ENCODE measurements around the gene WDR55. TPM values are rescaled to one million over a fixed set of nuclear protein-coding genes. Genes with fewer than 3 reads are reported as not detected.

Gene WDR55
- total and polyA plus RNA-seq, 2 experiments from 2014 or later, result 9.6 to 18.0 TPM

- TF ChIP-seq, protein P1, sequence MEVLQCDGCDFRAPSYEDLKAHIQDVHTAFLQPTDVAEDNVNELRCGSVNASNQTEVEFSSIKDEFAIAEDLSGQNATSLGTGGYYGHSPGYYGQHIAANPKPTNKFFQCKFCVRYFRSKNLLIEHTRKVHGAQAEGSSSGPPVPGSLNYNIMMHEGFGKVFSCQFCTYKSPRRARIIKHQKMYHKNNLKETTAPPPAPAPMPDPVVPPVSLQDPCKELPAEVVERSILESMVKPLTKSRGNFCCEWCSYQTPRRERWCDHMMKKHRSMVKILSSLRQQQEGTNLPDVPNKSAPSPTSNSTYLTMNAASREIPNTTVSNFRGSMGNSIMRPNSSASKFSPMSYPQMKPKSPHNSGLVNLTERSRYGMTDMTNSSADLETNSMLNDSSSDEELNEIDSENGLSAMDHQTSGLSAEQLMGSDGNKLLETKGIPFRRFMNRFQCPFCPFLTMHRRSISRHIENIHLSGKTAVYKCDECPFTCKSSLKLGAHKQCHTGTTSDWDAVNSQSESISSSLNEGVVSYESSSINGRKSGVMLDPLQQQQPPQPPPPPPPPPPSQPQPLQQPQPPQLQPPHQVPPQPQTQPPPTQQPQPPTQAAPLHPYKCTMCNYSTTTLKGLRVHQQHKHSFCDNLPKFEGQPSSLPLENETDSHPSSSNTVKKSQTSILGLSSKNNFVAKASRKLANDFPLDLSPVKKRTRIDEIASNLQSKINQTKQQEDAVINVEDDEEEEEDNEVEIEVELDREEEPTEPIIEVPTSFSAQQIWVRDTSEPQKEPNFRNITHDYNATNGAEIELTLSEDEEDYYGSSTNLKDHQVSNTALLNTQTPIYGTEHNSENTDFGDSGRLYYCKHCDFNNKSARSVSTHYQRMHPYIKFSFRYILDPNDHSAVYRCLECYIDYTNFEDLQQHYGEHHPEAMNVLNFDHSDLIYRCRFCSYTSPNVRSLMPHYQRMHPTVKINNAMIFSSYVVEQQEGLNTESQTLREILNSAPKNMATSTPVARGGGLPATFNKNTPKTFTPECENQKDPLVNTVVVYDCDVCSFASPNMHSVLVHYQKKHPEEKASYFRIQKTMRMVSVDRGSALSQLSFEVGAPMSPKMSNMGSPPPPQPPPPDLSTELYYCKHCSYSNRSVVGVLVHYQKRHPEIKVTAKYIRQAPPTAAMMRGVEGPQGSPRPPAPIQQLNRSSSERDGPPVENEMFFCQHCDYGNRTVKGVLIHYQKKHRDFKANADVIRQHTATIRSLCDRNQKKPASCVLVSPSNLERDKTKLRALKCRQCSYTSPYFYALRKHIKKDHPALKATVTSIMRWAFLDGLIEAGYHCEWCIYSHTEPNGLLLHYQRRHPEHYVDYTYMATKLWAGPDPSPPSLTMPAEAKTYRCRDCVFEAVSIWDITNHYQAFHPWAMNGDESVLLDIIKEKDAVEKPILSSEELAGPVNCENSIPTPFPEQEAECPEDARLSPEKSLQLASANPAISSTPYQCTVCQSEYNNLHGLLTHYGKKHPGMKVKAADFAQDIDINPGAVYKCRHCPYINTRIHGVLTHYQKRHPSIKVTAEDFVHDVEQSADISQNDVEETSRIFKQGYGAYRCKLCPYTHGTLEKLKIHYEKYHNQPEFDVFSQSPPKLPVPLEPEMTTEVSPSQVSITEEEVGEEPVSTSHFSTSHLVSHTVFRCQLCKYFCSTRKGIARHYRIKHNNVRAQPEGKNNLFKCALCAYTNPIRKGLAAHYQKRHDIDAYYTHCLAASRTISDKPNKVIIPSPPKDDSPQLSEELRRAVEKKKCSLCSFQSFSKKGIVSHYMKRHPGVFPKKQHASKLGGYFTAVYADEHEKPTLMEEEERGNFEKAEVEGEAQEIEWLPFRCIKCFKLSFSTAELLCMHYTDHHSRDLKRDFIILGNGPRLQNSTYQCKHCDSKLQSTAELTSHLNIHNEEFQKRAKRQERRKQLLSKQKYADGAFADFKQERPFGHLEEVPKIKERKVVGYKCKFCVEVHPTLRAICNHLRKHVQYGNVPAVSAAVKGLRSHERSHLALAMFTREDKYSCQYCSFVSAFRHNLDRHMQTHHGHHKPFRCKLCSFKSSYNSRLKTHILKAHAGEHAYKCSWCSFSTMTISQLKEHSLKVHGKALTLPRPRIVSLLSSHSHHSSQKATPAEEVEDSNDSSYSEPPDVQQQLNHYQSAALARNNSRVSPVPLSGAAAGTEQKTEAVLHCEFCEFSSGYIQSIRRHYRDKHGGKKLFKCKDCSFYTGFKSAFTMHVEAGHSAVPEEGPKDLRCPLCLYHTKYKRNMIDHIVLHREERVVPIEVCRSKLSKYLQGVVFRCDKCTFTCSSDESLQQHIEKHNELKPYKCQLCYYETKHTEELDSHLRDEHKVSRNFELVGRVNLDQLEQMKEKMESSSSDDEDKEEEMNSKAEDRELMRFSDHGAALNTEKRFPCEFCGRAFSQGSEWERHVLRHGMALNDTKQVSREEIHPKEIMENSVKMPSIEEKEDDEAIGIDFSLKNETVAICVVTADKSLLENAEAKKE (CRISPR knock-in tag; IDR thresholded peaks at IDR 0.05), result no peak
- TF ChIP-seq JUNB (IDR thresholded peaks at IDR 0.05; ENCODE audit: unreplicated experiment), result no peak
- TF ChIP-seq, protein P2, sequence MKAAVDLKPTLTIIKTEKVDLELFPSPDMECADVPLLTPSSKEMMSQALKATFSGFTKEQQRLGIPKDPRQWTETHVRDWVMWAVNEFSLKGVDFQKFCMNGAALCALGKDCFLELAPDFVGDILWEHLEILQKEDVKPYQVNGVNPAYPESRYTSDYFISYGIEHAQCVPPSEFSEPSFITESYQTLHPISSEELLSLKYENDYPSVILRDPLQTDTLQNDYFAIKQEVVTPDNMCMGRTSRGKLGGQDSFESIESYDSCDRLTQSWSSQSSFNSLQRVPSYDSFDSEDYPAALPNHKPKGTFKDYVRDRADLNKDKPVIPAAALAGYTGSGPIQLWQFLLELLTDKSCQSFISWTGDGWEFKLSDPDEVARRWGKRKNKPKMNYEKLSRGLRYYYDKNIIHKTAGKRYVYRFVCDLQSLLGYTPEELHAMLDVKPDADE (IDR thresholded peaks at IDR 0.05), result no peak
- no peak for TF ChIP-seq STAT1 (IDR thresholded peaks at IDR 0.05; ENCODE audit: unreplicated experiment)
- TF ChIP-seq, protein P3, sequence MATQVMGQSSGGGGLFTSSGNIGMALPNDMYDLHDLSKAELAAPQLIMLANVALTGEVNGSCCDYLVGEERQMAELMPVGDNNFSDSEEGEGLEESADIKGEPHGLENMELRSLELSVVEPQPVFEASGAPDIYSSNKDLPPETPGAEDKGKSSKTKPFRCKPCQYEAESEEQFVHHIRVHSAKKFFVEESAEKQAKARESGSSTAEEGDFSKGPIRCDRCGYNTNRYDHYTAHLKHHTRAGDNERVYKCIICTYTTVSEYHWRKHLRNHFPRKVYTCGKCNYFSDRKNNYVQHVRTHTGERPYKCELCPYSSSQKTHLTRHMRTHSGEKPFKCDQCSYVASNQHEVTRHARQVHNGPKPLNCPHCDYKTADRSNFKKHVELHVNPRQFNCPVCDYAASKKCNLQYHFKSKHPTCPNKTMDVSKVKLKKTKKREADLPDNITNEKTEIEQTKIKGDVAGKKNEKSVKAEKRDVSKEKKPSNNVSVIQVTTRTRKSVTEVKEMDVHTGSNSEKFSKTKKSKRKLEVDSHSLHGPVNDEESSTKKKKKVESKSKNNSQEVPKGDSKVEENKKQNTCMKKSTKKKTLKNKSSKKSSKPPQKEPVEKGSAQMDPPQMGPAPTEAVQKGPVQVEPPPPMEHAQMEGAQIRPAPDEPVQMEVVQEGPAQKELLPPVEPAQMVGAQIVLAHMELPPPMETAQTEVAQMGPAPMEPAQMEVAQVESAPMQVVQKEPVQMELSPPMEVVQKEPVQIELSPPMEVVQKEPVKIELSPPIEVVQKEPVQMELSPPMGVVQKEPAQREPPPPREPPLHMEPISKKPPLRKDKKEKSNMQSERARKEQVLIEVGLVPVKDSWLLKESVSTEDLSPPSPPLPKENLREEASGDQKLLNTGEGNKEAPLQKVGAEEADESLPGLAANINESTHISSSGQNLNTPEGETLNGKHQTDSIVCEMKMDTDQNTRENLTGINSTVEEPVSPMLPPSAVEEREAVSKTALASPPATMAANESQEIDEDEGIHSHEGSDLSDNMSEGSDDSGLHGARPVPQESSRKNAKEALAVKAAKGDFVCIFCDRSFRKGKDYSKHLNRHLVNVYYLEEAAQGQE (IDR thresholded peaks at IDR 0.05; ENCODE audit: unreplicated experiment), result no peak
- TF ChIP-seq EZH2 (IDR thresholded peaks at IDR 0.05; ENCODE audit: low read depth, unreplicated experiment), result no peak
- TF ChIP-seq ZNF331 (CRISPR knock-in tag; IDR thresholded peaks at IDR 0.05; ENCODE audit: low read depth), result no peak
- TF ChIP-seq POLR2AphosphoS5 (IDR thresholded peaks at IDR 0.05; ENCODE audit: low read depth), result no peak
Measured at GRCh38 chr5:140678993-140679392, 14.3 kb downstream of the WDR55 start (continued).
